PC-9 (cell line): ENCODE data around the gene TTC39C. TPM values are rescaled to one million over a fixed set of nuclear protein-coding genes. Genes with fewer than 3 reads are reported as not detected.

Experiments used
- BruUV-seq: library from RNA; stranded (reverse); fragments of 400-500 nt; replicated peaks from 2 replicates; lab custom pipeline; 2021; lab: Mats Ljungman, UMichigan
- CTCF ChIA-PET: fragments of 300-600 bp; sonication (Branson Sonifier 250); formaldehyde crosslinking; loops from one replicate; lab custom pipeline; 2022; ENCODE audit warnings: antibody characterized with exemption; lab: Charles Lee
- POLR2A ChIA-PET: fragments of 300-600 bp; sonication (Branson Sonifier 250); formaldehyde crosslinking; loops from one replicate; lab custom pipeline; 2022; ENCODE audit warnings: antibody characterized with exemption; ENCODE audit not compliant: unreplicated experiment; lab: Charles Lee
- DNase-seq, 2 experiments: peaks; one replicate each; pipeline versions ENCODE4 v3.0.0 to v3.0.0-alpha.2; 2015 to 2022; ENCODE audit warnings: mixed read lengths in 1 of 2
- H2AFZ ChIP-seq: fragments of 200-600 bp; sonication (generic); 2 replicates; pipeline ENCODE4 v1.8.1; 2017; ENCODE audit warnings: antibody characterized with exemption
- H3F3A ChIP-seq: fragments of 200-600 bp; sonication (generic); 2 replicates; pipeline ENCODE4 v1.8.1; 2017; ENCODE audit warnings: antibody characterized with exemption, mild to moderate bottlenecking, low read depth; ENCODE audit not compliant: insufficient read depth
- H3K27ac ChIP-seq: fragments of 200-600 bp; sonication (generic); 2 replicates; pipeline ENCODE4 v1.6.1; 2016; ENCODE audit warnings: mixed run types
- H3K27me3 ChIP-seq: fragments of 200-600 bp; sonication (generic); 2 replicates; pipeline ENCODE4 v1.6.1; 2016; ENCODE audit warnings: low read depth, mixed run types; ENCODE audit not compliant: insufficient read depth
- H3K36me3 ChIP-seq: fragments of 200-600 bp; sonication (generic); 2 replicates; pipeline ENCODE4 v1.6.1; 2016; ENCODE audit warnings: low read depth, mixed run types
- H3K4me1 ChIP-seq: fragments of 200-600 bp; sonication (generic); replicated peaks from 2 replicates; pipeline ENCODE4 v1.6.1; 2016; ENCODE audit warnings: mixed run types; ENCODE audit not compliant: insufficient read depth
- H3K4me2 ChIP-seq: fragments of 200-600 bp; sonication (generic); 2 replicates; pipeline ENCODE4 v1.6.1; 2017; ENCODE audit warnings: mixed run types
- H3K4me3 ChIP-seq: fragments of 200-600 bp; sonication (generic); 2 replicates; pipeline ENCODE4 v1.6.1; 2016; ENCODE audit warnings: mixed run types
- H3K79me2 ChIP-seq: fragments of 200-600 bp; sonication (generic); 2 replicates; pipeline ENCODE4 v1.6.1; 2017; ENCODE audit warnings: low read depth, mixed run types
- H3K9me2 ChIP-seq: fragments of 200-600 bp; sonication (generic); 2 replicates; pipeline ENCODE4 v1.8.1; 2017; ENCODE audit warnings: mild to moderate bottlenecking; ENCODE audit not compliant: insufficient read depth
- H3K9me3 ChIP-seq: fragments of 200-600 bp; sonication (generic); 2 replicates; pipeline ENCODE4 v1.8.1; 2016; ENCODE audit warnings: low read depth; ENCODE audit not compliant: insufficient read depth
- H4K20me1 ChIP-seq: fragments of 200-600 bp; sonication (generic); 2 replicates; pipeline ENCODE4 v1.8.1; 2017; ENCODE audit not compliant: insufficient read depth
- CTCF ChIP-seq: fragments of 200-600 bp; sonication (generic); conservative IDR thresholded peaks from 2 replicates; pipeline ENCODE4 v1.6.1; 2017; ENCODE audit warnings: mixed run types, antibody characterized with exemption, mild to moderate bottlenecking, moderate library complexity
- EZH2 ChIP-seq: fragments of 200-600 bp; sonication (generic); IDR thresholded peaks from 2 replicates; pipeline ENCODE4 v1.8.0; 2017; ENCODE audit warnings: antibody characterized with exemption, low read depth
- intact Hi-C: fragments of 100-400 bp; cut with micrococcal nuclease; formaldehyde crosslinking; loops from one replicate; pipeline ENCODE4 v1.10.0; 2022; ENCODE audit not compliant: unreplicated experiment
- total RNA-seq: library from RNA; stranded (reverse); gene quantifications from 2 replicates; pipeline ENCODE4 v1.2.3, GENCODE V29; 2021

The TTC39C gene
- total RNA-seq, 1 experiment from 2014 or later = 15.3 TPM

GRCh38 chr18:24136967-24137373 lies 122.4 kb downstream of the TTC39C start:
- Histone ChIP-seq H3K9me3 (no peaks in the 10 kb centered on the region), H3K79me2 (no peaks in the 10 kb centered on the region), H3K4me3 (no peak overlapping the region), H3K27ac (peak overlapping the region; percentile 91), H3F3A (peaks cover 32% of the 10 kb centered on the region), H3K36me3 (no peaks in the 10 kb centered on the region), H3K4me1 (peaks cover 31% of the 10 kb centered on the region), H3K27me3 (no peaks in the 10 kb centered on the region), H4K20me1 (no peaks in the 10 kb centered on the region), H3K9me2 (no peaks in the 10 kb centered on the region), H2AFZ (no peak overlapping the region), H3K4me2 (peak overlapping the region; percentile 68)
- TF ChIP-seq EZH2 (no peak), CTCF (no peak)
- DNase-seq = peak in 1 of 2 experiments; percentile 71
- POLR2A ChIA-PET = interaction anchor here (0.7 kb wide), 2 partner anchors 42 to 222 kb away, joined by 3 to 9 read pairs; no protein-coding TSS in a partner anchor
- intact Hi-C loops = loop anchor here (10.0 kb wide), 1 partner anchor 78 kb away; no protein-coding TSS in a partner anchor
- CTCF ChIA-PET = no interaction called here
- BruUV-seq = no TSS peak

- DNase-seq = no peak
- Histone ChIP-seq H2AFZ (no peak overlapping the region), H3K4me2 (peak overlapping the region; percentile 64), H3K4me3 (peak overlapping the region; percentile 53), H3K4me1 (peaks cover 31% of the 10 kb centered on the region), H3K36me3 (no peaks in the 10 kb centered on the region), H3K79me2 (no peaks in the 10 kb centered on the region), H3K9me2 (no peaks in the 10 kb centered on the region), H4K20me1 (no peaks in the 10 kb centered on the region), H3K9me3 (no peaks in the 10 kb centered on the region), H3K27me3 (no peaks in the 10 kb centered on the region), H3K27ac (peak overlapping the region; percentile 91), H3F3A (peaks cover 32% of the 10 kb centered on the region)
- CTCF ChIA-PET = no interaction called here
- TF ChIP-seq EZH2 (no peak), CTCF (no peak)
- intact Hi-C loops = loop anchor here (10.0 kb wide), 1 partner anchor 76 kb away; no protein-coding TSS in a partner anchor
- TSS peak; percentile 90 for BruUV-seq
- POLR2A ChIA-PET = interaction anchor here (0.5 to 0.8 kb wide), 13 partner anchors 9 to 993 kb away, joined by 3 to 6 read pairs (median 3); no protein-coding TSS in a partner anchor
Observed at GRCh38 chr18:24138409-24138788, 123.8 kb downstream of the TTC39C start.

GRCh38 chr18:24138789-24139616 lies 124.4 kb downstream of the TTC39C start, which contains the start of gene CABYR:
TSS of gene CABYR (plus strand) at chr18:24139062. CDS start at chr18:24143115, 4,053 bp downstream.
- Histone ChIP-seq H3K36me3 (no peaks in the 10 kb centered on the region), H3K4me1 (peaks cover 31% of the 10 kb centered on the region), H3K79me2 (no peaks in the 10 kb centered on the region), H3K27ac (peak within 1 kb of the TSS; percentile 91), H4K20me1 (no peaks in the 10 kb centered on the region), H2AFZ (no peak within 1 kb of the TSS), H3F3A (peaks cover 32% of the 10 kb centered on the region), H3K4me3 (peak within 1 kb of the TSS; percentile 53), H3K4me2 (peak within 1 kb of the TSS; percentile 68), H3K27me3 (no peaks in the 10 kb centered on the region), H3K9me3 (no peaks in the 10 kb centered on the region), H3K9me2 (no peaks in the 10 kb centered on the region)
- TF ChIP-seq EZH2 (no peak), CTCF (no peak)
- BruUV-seq = no TSS peak
- DNase-seq = peak; percentile 54 to 77
- ChIA-PET POLR2A (interaction anchor here (0.5 to 0.8 kb wide), 16 partner anchors 9 to 994 kb away, joined by 3 to 8 read pairs (median 4); no protein-coding TSS in a partner anchor), CTCF (no interaction called here)
- intact Hi-C loops = loop anchor here (10.0 kb wide), 1 partner anchor 76 kb away; no protein-coding TSS in a partner anchor
